Adrenal gland (tissue), 5 donors: Measurements from ENCODE around the gene SEMA5A.

Source experiments
- POLR2A ChIP-seq, 2 donors: fragments of 450-650 bp; IDR thresholded peaks; one replicate each; pipeline ENCODE4 v1.6.1; 2017; ENCODE audit warnings: antibody characterized with exemption in 2 of 2, mild to moderate bottlenecking in 2 of 2, moderate library complexity in 1 of 2
- TF ChIP-seq, protein P1 (sequence below), 6 experiments: fragments of 450-650 bp in 4 of 6; fragments of 200-600 bp in 2 of 6; sonication (generic) in 1 of 6; IDR thresholded peaks; 1 replicate in 5 of 6; 2 replicates in 1 of 6; pipeline versions ENCODE4 v1.5.1 to v1.8.0; 2016 to 2021; ENCODE audit warnings: antibody characterized with exemption in 6 of 6, mild to moderate bottlenecking in 2 of 6, moderate library complexity in 1 of 6
- donor health status: DM: no; HTN: no; CAD: no.

DNA sequence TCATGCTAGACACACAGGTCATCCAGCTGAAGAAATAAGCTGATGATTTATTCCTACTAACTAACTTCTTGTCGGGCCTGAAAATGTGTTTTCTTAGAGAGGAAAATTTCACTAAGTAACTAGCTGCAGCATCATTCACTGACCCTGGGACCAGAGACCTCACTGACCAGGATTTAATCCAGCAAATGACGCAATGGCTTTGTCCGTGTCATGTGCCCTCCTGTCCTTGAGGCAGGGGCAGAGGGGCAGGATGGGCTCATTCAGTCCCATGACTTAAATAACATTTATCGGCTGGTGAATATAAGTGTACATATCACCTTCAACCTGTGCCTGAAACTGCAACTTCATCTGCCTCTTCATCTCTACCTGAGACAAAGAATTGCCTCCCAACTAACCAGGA lies 154.8 kb downstream of the SEMA5A start:
- no peak for TF ChIP-seq POLR2A (IDR thresholded peaks at IDR 0.05)
- TF ChIP-seq, protein P1, sequence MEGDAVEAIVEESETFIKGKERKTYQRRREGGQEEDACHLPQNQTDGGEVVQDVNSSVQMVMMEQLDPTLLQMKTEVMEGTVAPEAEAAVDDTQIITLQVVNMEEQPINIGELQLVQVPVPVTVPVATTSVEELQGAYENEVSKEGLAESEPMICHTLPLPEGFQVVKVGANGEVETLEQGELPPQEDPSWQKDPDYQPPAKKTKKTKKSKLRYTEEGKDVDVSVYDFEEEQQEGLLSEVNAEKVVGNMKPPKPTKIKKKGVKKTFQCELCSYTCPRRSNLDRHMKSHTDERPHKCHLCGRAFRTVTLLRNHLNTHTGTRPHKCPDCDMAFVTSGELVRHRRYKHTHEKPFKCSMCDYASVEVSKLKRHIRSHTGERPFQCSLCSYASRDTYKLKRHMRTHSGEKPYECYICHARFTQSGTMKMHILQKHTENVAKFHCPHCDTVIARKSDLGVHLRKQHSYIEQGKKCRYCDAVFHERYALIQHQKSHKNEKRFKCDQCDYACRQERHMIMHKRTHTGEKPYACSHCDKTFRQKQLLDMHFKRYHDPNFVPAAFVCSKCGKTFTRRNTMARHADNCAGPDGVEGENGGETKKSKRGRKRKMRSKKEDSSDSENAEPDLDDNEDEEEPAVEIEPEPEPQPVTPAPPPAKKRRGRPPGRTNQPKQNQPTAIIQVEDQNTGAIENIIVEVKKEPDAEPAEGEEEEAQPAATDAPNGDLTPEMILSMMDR (IDR thresholded peaks at IDR 0.05) = no peak
